PC-3 (cell line): ENCODE measurements around the gene PCK2. TPM values are rescaled to one million over a fixed set of nuclear protein-coding genes. Genes with fewer than 3 reads are reported as not detected.

Experiments used
- ATAC-seq: fragments of 200-7000 bp; cut with Tn5 transposase; 2 replicates; pipeline ENCODE4 v1.9.1; 2020; ENCODE audit warnings: mild to moderate bottlenecking, moderate library complexity
- BruUV-seq: library from RNA; stranded (reverse); fragments of 400-500 nt; replicated peaks from 2 replicates; lab custom pipeline; 2021; lab: Mats Ljungman, UMichigan
- CTCF ChIA-PET: fragments of 300-600 bp; sonication (Branson Sonifier 250); formaldehyde crosslinking; loops from one replicate; lab custom pipeline; 2022; ENCODE audit warnings: antibody characterized with exemption; lab: Charles Lee
- POLR2A ChIA-PET: fragments of 300-600 bp; sonication (Branson Sonifier 250); formaldehyde crosslinking; loops from one replicate; lab custom pipeline; 2022; ENCODE audit warnings: antibody characterized with exemption; ENCODE audit not compliant: unreplicated experiment; lab: Charles Lee
- DNase-seq: peaks from one replicate; pipeline ENCODE4 v3.0.0-alpha.2; 2015
- H2AFZ ChIP-seq: fragments of 300-600 bp; sonication (generic); 2 replicates; pipeline ENCODE4 v1.6.0; 2016; ENCODE audit warnings: antibody characterized with exemption, low read length
- H3F3A ChIP-seq: fragments of 300-600 bp; sonication (generic); one replicate; pipeline ENCODE4 v1.6.0; 2017; ENCODE audit warnings: antibody characterized with exemption, low read length, control low read depth, mild to moderate bottlenecking; ENCODE audit not compliant: unreplicated experiment
- H3K27ac ChIP-seq: fragments of 300-600 bp; sonication (generic); 2 replicates; pipeline ENCODE4 v1.5.1; 2016; ENCODE audit warnings: mild to moderate bottlenecking, low read length
- H3K27me3 ChIP-seq: fragments of 300-600 bp; sonication (generic); 2 replicates; pipeline ENCODE4 v1.6.1; 2016; ENCODE audit warnings: low read length, mixed read lengths
- H3K36me3 ChIP-seq: fragments of 300-600 bp; sonication (generic); 2 replicates; pipeline ENCODE4 v1.6.1; 2016; ENCODE audit warnings: low read depth, mixed run types, low read length, mixed read lengths
- H3K4me1 ChIP-seq: fragments of 300-600 bp; sonication (generic); 2 replicates; pipeline ENCODE4 v1.5.1; 2016; ENCODE audit warnings: low read length; ENCODE audit not compliant: insufficient read depth
- H3K4me2 ChIP-seq: fragments of 300-600 bp; sonication (generic); 2 replicates; pipeline ENCODE4 v1.6.0; 2016; ENCODE audit warnings: low read length
- H3K4me3 ChIP-seq: fragments of 300-600 bp; sonication (generic); 2 replicates; pipeline ENCODE4 v1.5.1; 2016; ENCODE audit warnings: mild to moderate bottlenecking, low read length, mixed read lengths
- H3K79me2 ChIP-seq: fragments of 300-600 bp; sonication (generic); 2 replicates; pipeline ENCODE4 v1.6.1; 2017; ENCODE audit warnings: low read length, mixed read lengths
- H3K9ac ChIP-seq: fragments of 300-600 bp; sonication (generic); 2 replicates; pipeline ENCODE4 v1.6.0; 2016; ENCODE audit warnings: mild to moderate bottlenecking, low read length
- H3K9me2 ChIP-seq: fragments of 300-600 bp; sonication (generic); replicated peaks from 2 replicates; pipeline ENCODE4 v1.6.1; 2016; ENCODE audit warnings: mixed run types, low read length, mixed read lengths
- H3K9me3 ChIP-seq: fragments of 300-600 bp; sonication (generic); 2 replicates; pipeline ENCODE4 v1.6.1; 2016; ENCODE audit warnings: low read length, mixed read lengths
- H4K20me1 ChIP-seq: fragments of 300-600 bp; sonication (generic); 2 replicates; pipeline ENCODE4 v1.6.1; 2016; ENCODE audit warnings: low read length, mixed read lengths
- EZH2 ChIP-seq: fragments of 300-600 bp; sonication (generic); IDR thresholded peaks from one replicate; pipeline ENCODE4 v1.6.1; 2017; ENCODE audit warnings: antibody characterized with exemption, mild to moderate bottlenecking, low read length; ENCODE audit not compliant: unreplicated experiment
- EZH2phosphoT487 ChIP-seq: fragments of 300-600 bp; sonication (generic); IDR thresholded peaks from 2 replicates; pipeline ENCODE4 v1.6.1; 2018; ENCODE audit warnings: mild to moderate bottlenecking, antibody characterized with exemption, low read length, borderline replicate concordance
- intact Hi-C: fragments of 100-400 bp; cut with micrococcal nuclease; formaldehyde crosslinking; loops from 2 replicates; pipeline ENCODE4 v1.9.0; 2023
- total RNA-seq: library from RNA; depleted of rRNA; stranded (reverse); fragments of >200 nt; gene quantifications from 2 replicates; pipeline ENCODE4 v1.2.3, GENCODE V29; 2014
- TF ChIP-seq, protein P1 (sequence below): fragments of 300-600 bp; sonication (generic); conservative IDR thresholded peaks from 2 replicates; pipeline ENCODE4 v1.5.1; 2017; ENCODE audit warnings: antibody characterized with exemption, low read depth, mild to moderate bottlenecking, low read length

The PCK2 gene
- total RNA-seq, 1 experiment from 2014 or later, result 11.6 TPM

DNA sequence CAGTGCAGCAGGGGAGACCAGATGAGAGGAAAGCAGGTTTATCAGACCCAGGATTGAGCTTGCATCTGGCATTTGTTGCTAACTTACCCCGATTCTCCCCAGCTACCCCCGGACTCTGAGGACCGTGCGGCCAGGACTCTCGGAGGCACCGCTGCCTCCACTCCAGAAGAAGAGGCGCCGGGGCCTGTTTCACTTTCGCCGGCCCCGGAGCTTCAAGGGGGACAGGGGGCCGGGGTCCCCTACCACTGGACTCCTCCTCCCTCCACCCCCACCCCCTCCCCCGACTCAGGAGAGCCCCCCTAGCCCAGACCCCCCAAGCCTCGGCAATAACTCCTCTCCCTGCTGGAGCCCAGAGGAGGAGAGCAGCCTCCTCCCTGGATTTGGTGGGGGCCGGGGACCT is 29.3 kb upstream of the PCK2 start:
- ATAC-seq (no peak), DNase-seq (no peak)
- no peak overlapping the region for H2AFZ ChIP-seq
- H3K27ac ChIP-seq, result no peak overlapping the region
- BruUV-seq, result no TSS peak
- H3K27me3 ChIP-seq, result peaks cover 9% of the 10 kb centered on the region; the same call in 1 of the 2 replicates
- intact Hi-C loops, result no loop called here
- H3K9me3 ChIP-seq, result no peaks in the 10 kb centered on the region
- TF ChIP-seq EZH2 (no peak), EZH2phosphoT487 (no peak)
- TF ChIP-seq, protein P1, sequence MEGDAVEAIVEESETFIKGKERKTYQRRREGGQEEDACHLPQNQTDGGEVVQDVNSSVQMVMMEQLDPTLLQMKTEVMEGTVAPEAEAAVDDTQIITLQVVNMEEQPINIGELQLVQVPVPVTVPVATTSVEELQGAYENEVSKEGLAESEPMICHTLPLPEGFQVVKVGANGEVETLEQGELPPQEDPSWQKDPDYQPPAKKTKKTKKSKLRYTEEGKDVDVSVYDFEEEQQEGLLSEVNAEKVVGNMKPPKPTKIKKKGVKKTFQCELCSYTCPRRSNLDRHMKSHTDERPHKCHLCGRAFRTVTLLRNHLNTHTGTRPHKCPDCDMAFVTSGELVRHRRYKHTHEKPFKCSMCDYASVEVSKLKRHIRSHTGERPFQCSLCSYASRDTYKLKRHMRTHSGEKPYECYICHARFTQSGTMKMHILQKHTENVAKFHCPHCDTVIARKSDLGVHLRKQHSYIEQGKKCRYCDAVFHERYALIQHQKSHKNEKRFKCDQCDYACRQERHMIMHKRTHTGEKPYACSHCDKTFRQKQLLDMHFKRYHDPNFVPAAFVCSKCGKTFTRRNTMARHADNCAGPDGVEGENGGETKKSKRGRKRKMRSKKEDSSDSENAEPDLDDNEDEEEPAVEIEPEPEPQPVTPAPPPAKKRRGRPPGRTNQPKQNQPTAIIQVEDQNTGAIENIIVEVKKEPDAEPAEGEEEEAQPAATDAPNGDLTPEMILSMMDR, result no peak
- no peaks in the 10 kb centered on the region for H3K9me2 ChIP-seq
- no peak overlapping the region for H3K4me2 ChIP-seq
- no peaks in the 10 kb centered on the region for H3K4me1 ChIP-seq
- no peaks in the 10 kb centered on the region for H3F3A ChIP-seq
- no peaks in the 10 kb centered on the region for H3K79me2 ChIP-seq
- no peaks in the 10 kb centered on the region for H3K36me3 ChIP-seq
- ChIA-PET POLR2A (no interaction called here), CTCF (no interaction called here)
- H3K9ac ChIP-seq, result no peak overlapping the region
- no peak overlapping the region for H3K4me3 ChIP-seq
- no peaks in the 10 kb centered on the region for H4K20me1 ChIP-seq

DNA sequence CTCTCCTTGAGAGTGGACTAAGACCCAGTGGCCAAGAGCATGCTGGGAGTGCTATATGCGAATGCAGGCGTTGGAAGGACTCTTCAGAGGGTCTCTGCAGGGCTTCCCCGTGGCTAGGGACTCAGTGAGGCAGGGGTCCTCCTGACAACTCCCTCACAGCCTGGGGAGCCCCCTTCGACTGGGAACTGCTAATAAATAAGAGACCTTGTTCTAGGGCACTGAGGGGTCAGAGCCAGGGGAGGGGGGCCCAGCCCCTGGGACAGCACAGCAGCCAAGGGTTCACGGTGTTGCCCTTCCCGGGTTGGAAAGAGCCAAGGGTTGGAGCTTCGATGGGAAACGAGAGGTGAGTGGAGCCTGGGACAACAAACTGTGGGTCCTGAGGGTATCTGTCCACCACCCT is 28.7 kb upstream of the PCK2 start:
- H3K27me3 ChIP-seq, result peaks cover 11% of the 10 kb centered on the region; the same call in 1 of the 2 replicates
- H3K27ac ChIP-seq, result no peak overlapping the region
- intact Hi-C loops, result no loop called here
- H3K4me2 ChIP-seq, result no peak overlapping the region
- ChIA-PET CTCF (no interaction called here), POLR2A (no interaction called here)
- no peak for TF ChIP-seq EZH2phosphoT487
- H3K9ac ChIP-seq, result no peak overlapping the region
- no peak overlapping the region for H2AFZ ChIP-seq
- H3K79me2 ChIP-seq, result no peaks in the 10 kb centered on the region
- no peaks in the 10 kb centered on the region for H3K9me3 ChIP-seq
- no peaks in the 10 kb centered on the region for H3K9me2 ChIP-seq
- no peaks in the 10 kb centered on the region for H3K4me1 ChIP-seq
- H3K4me3 ChIP-seq, result no peak overlapping the region
- H3K36me3 ChIP-seq, result no peaks in the 10 kb centered on the region
- H4K20me1 ChIP-seq, result no peaks in the 10 kb centered on the region
- no peak for DNase-seq
- no TSS peak for BruUV-seq
- ATAC-seq, result no peak
- H3F3A ChIP-seq, result no peaks in the 10 kb centered on the region

DNA sequence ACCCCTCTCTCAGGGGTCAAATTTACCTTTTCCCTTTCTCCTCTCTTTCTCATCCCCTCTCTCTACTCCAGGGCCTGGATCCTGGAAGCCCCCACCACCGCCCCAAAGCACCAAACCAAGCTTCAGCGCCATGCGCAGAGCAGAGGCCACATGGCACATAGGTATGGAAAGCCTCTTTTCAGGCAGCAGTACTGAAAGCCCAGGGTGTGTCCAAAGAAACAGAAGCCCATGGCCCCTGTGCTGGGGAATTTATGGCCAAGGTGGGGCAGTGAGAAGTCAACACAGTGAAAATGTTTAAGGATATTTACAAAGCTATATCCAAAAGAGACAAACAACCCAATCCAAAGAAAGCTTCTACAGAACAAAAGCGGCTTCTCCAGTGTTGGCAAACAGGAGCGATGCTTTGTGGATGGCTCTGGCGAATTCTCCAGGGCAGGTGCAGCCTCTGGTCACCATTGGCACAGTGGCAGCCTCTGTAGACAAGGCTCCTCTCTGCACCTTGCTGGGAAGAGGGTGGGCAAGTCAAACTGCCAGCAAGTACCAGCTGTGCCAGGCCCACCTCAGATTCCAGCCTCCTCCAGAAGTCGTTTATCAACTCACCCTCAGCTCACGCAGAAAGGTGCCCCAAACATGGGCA is 27.5 kb upstream of the PCK2 start:
- Histone ChIP-seq H3K4me3 (no peak overlapping the region), H3K4me2 (no peak overlapping the region), H3K27ac (no peak overlapping the region), H3F3A (no peaks in the 10 kb centered on the region), H2AFZ (no peak overlapping the region), H3K27me3 (peaks cover 14% of the 10 kb centered on the region; the same call in 1 of the 2 replicates), H3K9me3 (no peaks in the 10 kb centered on the region), H3K79me2 (no peaks in the 10 kb centered on the region), H4K20me1 (no peaks in the 10 kb centered on the region), H3K4me1 (no peaks in the 10 kb centered on the region), H3K9ac (no peak overlapping the region), H3K36me3 (no peaks in the 10 kb centered on the region), H3K9me2 (no peaks in the 10 kb centered on the region)
- no peak for ATAC-seq
- no peak for DNase-seq
- ChIA-PET CTCF (no interaction called here), POLR2A (no interaction called here)
- intact Hi-C loops, result no loop called here
- TF ChIP-seq, protein P1, result no peak
- TF ChIP-seq EZH2phosphoT487 (no peak), EZH2 (no peak)
- BruUV-seq, result no TSS peak
